ENCODE data around the gene RDX.
"Not testable (repeated sequence)": the region's sequence is repeated elsewhere in the genome, so short reads cannot be mapped to it uniquely, and the experiment has no call there.

Gene RDX

DNA sequence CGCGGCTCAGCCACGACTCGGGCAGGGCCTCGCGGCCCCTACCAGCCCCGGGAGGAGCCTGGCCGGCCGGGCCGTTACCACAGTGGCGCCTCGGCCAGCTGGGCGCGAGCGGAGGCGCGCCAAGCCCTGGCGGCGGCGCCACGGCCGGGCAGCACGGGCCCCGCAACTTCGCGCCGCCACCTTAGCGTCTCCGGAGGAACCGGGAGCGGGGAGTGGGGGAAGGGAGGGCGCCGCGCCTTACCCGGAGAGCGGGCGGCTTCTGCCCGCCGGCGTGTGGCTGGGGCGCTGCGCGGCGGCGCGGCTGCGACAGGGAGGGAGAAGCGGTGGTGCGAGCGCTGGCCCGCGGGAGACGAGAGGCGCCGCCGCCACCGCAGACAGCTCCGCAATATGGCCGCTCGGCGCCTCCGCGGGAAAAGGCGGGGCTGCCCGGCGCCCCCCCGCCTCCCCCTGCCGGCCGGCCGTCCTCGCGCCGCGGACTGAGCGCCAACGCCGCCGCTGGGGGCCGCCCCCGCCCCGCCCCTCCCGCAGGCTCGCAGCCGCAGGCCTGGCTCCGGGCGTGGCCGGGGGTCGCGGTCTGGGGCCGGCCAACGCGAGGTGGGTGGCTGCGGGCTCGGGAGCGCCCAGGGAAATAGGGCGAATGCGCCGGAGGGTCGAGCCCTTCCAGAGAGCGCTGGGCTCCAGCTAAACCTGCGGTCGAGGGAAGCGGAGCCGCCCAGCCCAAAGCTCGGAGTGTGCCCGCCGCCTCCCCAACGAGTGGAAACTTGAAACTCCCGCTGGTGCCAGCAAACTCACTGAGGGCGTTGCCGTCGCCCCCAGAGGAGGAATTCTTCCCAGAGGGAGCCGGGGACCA, at the start of gene RDX:
TSS of gene RDX (minus strand) at position 389 of the 850 bp plus-strand sequence. CDS start 16,922 bp downstream, outside the sequence.
- DNase-seq = peak; percentile 71

DNA sequence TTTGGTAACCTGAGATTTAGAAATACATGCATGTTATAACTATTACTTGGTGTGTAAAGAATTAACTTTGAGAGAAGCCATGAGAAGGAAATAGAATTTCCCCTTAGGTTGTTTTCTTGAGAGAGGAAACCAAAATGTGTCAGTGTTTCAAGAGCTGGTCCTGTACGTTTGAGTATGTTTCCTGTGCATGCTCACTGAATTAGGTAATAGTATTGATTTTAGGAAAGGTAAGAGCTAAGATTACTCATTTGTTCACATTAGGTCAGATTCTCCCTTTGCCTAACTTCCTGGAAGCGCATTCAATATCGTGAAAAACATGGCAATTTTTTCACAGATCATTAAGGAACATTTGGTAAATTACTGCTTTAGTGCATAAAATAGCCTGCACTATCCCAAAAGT, 49.3 kb upstream of the RDX start:
- DNase-seq = no peak

DNA sequence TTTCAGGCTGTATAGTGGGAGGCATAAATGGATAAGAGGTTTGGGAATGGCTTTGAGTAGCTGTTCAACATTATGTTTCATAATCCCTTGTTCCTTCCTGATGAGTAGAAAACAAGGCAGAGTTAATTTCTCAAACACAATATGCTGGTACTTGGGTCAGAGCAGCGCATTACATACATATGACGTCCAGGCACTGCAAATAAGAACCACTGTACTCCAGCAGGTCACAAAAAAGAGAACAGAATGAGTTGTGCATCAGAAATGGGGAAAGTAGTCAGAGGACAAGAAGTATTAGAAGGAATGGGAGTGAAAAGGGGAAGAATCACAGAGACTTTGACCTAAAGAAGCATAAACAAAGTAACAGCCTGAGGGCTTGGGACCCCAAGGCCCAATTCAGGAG, 44.0 kb upstream of the RDX start:
- no peak for DNase-seq

DNA sequence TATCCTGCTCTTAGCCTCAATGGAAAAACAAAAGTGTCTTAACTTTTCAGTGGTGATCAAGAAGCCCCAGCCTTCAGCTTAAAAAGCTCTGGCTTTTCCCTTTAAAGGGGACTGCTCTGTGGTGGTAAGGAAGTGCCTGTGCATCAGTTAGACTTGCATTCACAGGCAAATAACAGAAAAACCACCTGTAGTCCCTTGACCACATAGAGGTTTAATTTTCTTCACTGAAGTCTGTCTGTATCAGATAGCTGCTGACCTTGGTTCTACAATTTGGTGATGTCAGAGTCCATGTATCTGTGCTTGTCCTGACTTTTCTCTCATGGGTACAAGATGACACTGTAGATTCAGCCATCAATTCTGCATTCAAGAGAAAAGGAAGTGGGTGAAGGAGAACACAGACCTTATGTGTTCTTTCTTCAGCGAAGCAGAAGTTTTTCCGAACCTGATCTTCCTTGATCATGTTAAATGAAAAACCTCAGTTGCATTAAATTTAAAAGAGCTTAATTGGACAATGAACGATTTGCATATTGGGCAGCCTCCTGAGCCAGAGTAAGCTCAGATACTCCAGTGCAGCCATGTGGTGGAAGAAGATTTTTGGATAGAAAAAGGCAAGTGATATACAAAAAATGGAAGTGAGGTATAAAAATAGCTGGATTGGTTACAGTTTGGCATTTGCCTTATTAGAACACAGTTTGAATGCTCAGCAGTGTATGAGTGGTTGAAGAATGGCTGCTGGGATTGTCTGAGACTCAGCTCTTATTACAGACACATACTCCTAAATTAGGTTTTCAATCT, 43.2 kb upstream of the RDX start:
- no peak for DNase-seq

- no peak for DNase-seq
These were observed 42.3 kb upstream of the RDX start for GRCh38 chr11:110338684-110339083.

- DNase-seq = no peak
These were observed 41.3 kb upstream of the RDX start for GRCh38 chr11:110337570-110338193.

DNA sequence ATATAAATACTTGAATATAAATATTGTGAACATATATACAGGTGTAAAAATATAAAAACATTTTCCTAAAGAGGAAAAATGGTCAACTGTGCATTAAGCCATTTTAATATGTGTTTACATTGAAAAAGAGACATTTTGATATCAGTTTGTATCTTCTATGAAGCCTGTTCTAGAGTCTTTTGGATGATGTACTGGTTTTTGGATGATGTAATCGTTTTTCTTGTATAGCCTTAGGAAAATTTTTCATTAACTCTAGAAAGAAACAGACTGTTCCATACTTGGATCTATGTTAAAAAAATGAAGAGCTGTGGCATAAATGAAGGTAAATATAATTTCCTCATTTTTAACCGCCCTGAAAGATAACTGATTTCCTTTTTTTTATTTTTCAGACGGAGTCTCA, 39.6 kb upstream of the RDX start:
- no peak for DNase-seq

- DNase-seq = no peak
These were observed 38.9 kb upstream of the RDX start for GRCh38 chr11:110335358-110335757.

DNA sequence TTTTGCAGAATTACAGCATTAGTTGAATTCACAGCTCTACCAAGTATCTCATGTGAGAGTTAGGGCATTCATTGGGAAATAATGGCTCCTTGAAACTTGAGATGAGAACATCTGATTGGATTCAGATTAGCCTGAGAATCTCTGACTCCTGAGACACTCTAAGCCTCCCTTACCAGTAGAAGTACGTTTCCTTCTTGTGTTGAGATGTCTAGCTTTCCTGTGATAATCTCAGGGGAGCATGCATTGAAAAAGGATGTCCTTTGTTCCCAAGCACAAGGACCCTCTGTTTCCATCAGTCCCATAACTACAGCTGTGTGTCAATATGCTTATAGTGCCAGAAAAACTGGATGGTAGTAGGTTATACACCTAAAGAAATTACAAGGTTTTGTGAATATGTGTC, 35.2 kb upstream of the RDX start:
- DNase-seq = no peak

- DNase-seq = no peak
These were observed 33.0 kb upstream of the RDX start for GRCh38 chr11:110329445-110329844.

- no peak for DNase-seq
These were observed 31.1 kb upstream of the RDX start for GRCh38 chr11:110327508-110327907.

- no peak for DNase-seq
These were observed 27.4 kb upstream of the RDX start for GRCh38 chr11:110323786-110324185.

- no peak for DNase-seq
These were observed 23.1 kb upstream of the RDX start for GRCh38 chr11:110319501-110319900.

- no peak for DNase-seq
These were observed 22.4 kb upstream of the RDX start for GRCh38 chr11:110318638-110319404.

DNA sequence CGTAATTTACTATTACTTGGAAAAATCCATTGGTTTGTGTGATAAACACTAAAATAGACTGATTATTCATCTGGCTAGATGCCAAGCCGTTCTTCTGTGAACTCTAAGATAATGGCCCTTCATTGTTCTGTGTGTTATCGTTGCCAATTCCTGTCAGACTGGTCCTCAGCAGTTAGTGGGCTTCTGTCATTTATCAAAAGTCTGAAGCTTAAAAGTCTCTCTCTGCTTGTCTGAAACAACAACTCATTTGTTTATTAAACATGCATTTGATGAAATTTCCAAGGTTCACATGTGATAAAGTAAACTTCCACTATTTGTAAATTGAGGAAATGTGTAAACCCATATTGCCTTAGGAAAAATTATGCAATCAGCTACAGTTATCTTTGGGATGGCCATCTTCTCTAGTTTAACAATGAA, 21.1 kb upstream of the RDX start:
- peak; percentile 65 for DNase-seq

GRCh38 chr11:110314366-110315095, 18.1 kb upstream of the RDX start:
- DNase-seq = no peak

DNA sequence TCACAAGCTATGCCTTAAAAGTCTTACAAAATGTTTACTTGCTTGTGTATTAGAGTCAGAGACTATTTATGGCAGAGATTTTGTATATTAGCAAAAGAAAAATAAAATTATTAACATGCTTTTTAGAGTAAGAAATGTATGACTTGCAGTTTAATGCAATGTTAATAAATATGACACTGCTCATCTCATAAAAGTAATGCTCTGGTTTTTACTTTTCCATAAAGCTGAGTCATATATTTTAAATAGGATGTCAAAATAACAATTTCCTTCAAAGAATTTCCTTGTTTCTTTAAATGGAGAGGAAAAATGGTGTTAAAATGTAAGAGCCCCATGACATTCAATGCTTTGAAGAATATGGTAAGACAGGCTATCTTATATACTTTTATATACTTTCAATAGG, 16.3 kb upstream of the RDX start:
- no peak for DNase-seq

- no peak for DNase-seq
These were observed 15.6 kb upstream of the RDX start for GRCh38 chr11:110311783-110312579.

- DNase-seq = no peak
These were observed 11.7 kb upstream of the RDX start for GRCh38 chr11:110308071-110308470.

GRCh38 chr11:110306019-110306388, 9.6 kb upstream of the RDX start:
- DNase-seq = not testable (repeated sequence)
